Stimulated activated CD4-positive, alpha-beta T cell treated with anti-CD3 and anti-CD28 coated beads, TNF-alpha, amount 100 ng/mL, for 1 hour (primary cell): ENCODE data around the gene RPS3.
A peak's percentile ranks its signal among the peaks of the same experiment; 100 is the strongest.

Experiments
- DNase-seq, 3 donors: peaks; one replicate each; pipeline ENCODE4 v3.0.0-alpha.2; 2020; ENCODE audit warnings: low read depth in 3 of 3, low spot score in 1 of 3

The RPS3 gene

GRCh38 chr11:75434051-75434450 lies 34.7 kb downstream of the RPS3 start:
- DNase-seq = no peak

- DNase-seq = no peak
These were observed 35.7 kb downstream of the RPS3 start for GRCh38 chr11:75434886-75435570.

- no peak for DNase-seq
These were observed 36.2 kb downstream of the RPS3 start for GRCh38 chr11:75435571-75435925.

- DNase-seq = no peak
These were observed 37.5 kb downstream of the RPS3 start for GRCh38 chr11:75436806-75437205.

GRCh38 chr11:75437966-75438659 lies 38.8 kb downstream of the RPS3 start:
- no peak for DNase-seq

- no peak for DNase-seq
These were observed 39.7 kb downstream of the RPS3 start for GRCh38 chr11:75439026-75439425.

GRCh38 chr11:75439495-75440120 lies 40.3 kb downstream of the RPS3 start:
- no peak for DNase-seq

GRCh38 chr11:75440960-75441803 lies 41.9 kb downstream of the RPS3 start:
- DNase-seq = no peak

GRCh38 chr11:75441804-75442132 lies 42.5 kb downstream of the RPS3 start:
- DNase-seq = no peak

- DNase-seq = no peak
These were observed 43.0 kb downstream of the RPS3 start for GRCh38 chr11:75442161-75442885.

- DNase-seq = no peak
These were observed 43.7 kb downstream of the RPS3 start for GRCh38 chr11:75443043-75443442.

GRCh38 chr11:75445315-75445953 lies 46.1 kb downstream of the RPS3 start:
- DNase-seq = peak; percentile 31 to 65 (median 54)

- no peak for DNase-seq
These were observed 48.1 kb downstream of the RPS3 start for GRCh38 chr11:75447415-75447814.

- no peak for DNase-seq
These were observed 50.0 kb downstream of the RPS3 start for GRCh38 chr11:75449271-75449670.

GRCh38 chr11:75449776-75450175 lies 50.5 kb downstream of the RPS3 start:
- no peak for DNase-seq

GRCh38 chr11:75450236-75450635 lies 50.9 kb downstream of the RPS3 start:
- no peak for DNase-seq

- DNase-seq = peak in 1 of 3 donors; percentile 27
These were observed 51.8 kb downstream of the RPS3 start for GRCh38 chr11:75450826-75451821.

- no peak for DNase-seq
These were observed 54.8 kb downstream of the RPS3 start for GRCh38 chr11:75453916-75454655.

- DNase-seq = no peak
These were observed 55.7 kb downstream of the RPS3 start for GRCh38 chr11:75454987-75455386.
